MM.1S (cell line): ENCODE data around the gene RIPK1.

Experiments
- EZH2 ChIP-seq: fragments of 300-600 bp; sonication (generic); optimal IDR thresholded peaks from 2 replicates; pipeline ENCODE3; 2017; ENCODE audit warnings: low read depth, mild to moderate bottlenecking, antibody characterized with exemption, low read length, mixed read lengths
- EZH2phosphoT487 ChIP-seq: fragments of 300-600 bp; sonication (generic); IDR thresholded peaks from 2 replicates; pipeline ENCODE4 v1.6.1; 2018; ENCODE audit warnings: antibody characterized with exemption, low read length
- TF ChIP-seq, protein P1 (sequence below): fragments of 300-600 bp; sonication (generic); IDR thresholded peaks from 2 replicates; pipeline ENCODE4 v1.5.1; 2016; ENCODE audit warnings: antibody characterized with exemption, low read length, mixed read lengths

- TF ChIP-seq, protein P1, sequence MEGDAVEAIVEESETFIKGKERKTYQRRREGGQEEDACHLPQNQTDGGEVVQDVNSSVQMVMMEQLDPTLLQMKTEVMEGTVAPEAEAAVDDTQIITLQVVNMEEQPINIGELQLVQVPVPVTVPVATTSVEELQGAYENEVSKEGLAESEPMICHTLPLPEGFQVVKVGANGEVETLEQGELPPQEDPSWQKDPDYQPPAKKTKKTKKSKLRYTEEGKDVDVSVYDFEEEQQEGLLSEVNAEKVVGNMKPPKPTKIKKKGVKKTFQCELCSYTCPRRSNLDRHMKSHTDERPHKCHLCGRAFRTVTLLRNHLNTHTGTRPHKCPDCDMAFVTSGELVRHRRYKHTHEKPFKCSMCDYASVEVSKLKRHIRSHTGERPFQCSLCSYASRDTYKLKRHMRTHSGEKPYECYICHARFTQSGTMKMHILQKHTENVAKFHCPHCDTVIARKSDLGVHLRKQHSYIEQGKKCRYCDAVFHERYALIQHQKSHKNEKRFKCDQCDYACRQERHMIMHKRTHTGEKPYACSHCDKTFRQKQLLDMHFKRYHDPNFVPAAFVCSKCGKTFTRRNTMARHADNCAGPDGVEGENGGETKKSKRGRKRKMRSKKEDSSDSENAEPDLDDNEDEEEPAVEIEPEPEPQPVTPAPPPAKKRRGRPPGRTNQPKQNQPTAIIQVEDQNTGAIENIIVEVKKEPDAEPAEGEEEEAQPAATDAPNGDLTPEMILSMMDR: no peak
- TF ChIP-seq EZH2 (no peak), EZH2phosphoT487 (no peak)
Measured at GRCh38 chr6:3052481-3053230, 15.6 kb upstream of the RIPK1 start.
